B cell (primary cell): ENCODE results near the gene TRABD2B. TPM values are rescaled to one million over a fixed set of nuclear protein-coding genes. Genes with fewer than 3 reads are reported as not detected.

Experiments used
- ATAC-seq: fragments of 200-7000 bp; cut with Tn5 transposase; one replicate; pipeline ENCODE4 v1.10.0; 2021; ENCODE audit warnings: low read depth, mild to moderate bottlenecking, moderate number of reproducible peaks, moderate library complexity
- CTCF ChIA-PET: fragments of 350-600 bp; sonication (Branson Sonifier 250); formaldehyde crosslinking; loops from one replicate; lab custom pipeline; 2021; ENCODE audit warnings: antibody characterized with exemption, inconsistent platforms; lab: Charles Lee
- POLR2A ChIA-PET: fragments of 350-600 bp; sonication (Branson Sonifier 250); formaldehyde crosslinking; loops from one replicate; lab custom pipeline; 2021; ENCODE audit warnings: antibody characterized with exemption; lab: Charles Lee
- DNase-seq: peaks from one replicate; pipeline ENCODE4 v3.0.0; 2013
- H2AFZ ChIP-seq: 2 replicates; pipeline ENCODE4 v1.6.1; 2012; ENCODE audit warnings: mild to moderate bottlenecking, low read depth, low read length; ENCODE audit not compliant: insufficient read depth, poor library complexity, severe bottlenecking
- H3K27ac ChIP-seq, 2 donors: 1 replicate in 1 of 2; 2 replicates in 1 of 2; pipeline ENCODE4 v1.5.1; 2012 to 2013; ENCODE audit warnings: low read length in 2 of 2, mild to moderate bottlenecking in 2 of 2, moderate library complexity in 1 of 2
- H3K27me3 ChIP-seq, 4 experiments: fragments of 200-600 bp in 1 of 4; sonication (generic) in 1 of 4; replicated peaks in 1 of 4; 1 replicate in 2 of 4; 2 replicates in 2 of 4; pipeline versions ENCODE4 v1.6.1 to v1.7.0; 2013 to 2016; ENCODE audit warnings: low read length in 3 of 4, mild to moderate bottlenecking in 2 of 4, mixed read lengths in 1 of 4, moderate library complexity in 1 of 4; ENCODE audit not compliant: insufficient read depth in 4 of 4, control insufficient read depth in 3 of 4; ENCODE audit errors: control extremely low read depth in 1 of 4
- H3K36me3 ChIP-seq, 2 experiments: replicated peaks in 1 of 2; 1 replicate in 1 of 2; 2 replicates in 1 of 2; pipeline versions ENCODE4 v1.6.1 to v1.7.1; 2013; ENCODE audit warnings: low read length in 1 of 2; ENCODE audit not compliant: insufficient read depth in 2 of 2, control insufficient read depth in 1 of 2; ENCODE audit errors: control extremely low read depth in 1 of 2, extremely low read depth in 1 of 2
- H3K4me1 ChIP-seq, 2 donors: fragments of 200-600 bp in 1 of 2; sonication (generic) in 1 of 2; 1 replicate in 1 of 2; 2 replicates in 1 of 2; pipeline versions ENCODE4 v1.5.1 to v1.6.1; 2013 to 2017; ENCODE audit warnings: low read length in 2 of 2; ENCODE audit not compliant: control insufficient read depth in 2 of 2, insufficient read depth in 2 of 2
- H3K4me2 ChIP-seq: replicated peaks from 2 replicates; pipeline ENCODE3; 2012; ENCODE audit warnings: mild to moderate bottlenecking, low read depth, low read length; ENCODE audit not compliant: poor library complexity, severe bottlenecking
- H3K4me3 ChIP-seq, 5 experiments: fragments of 200-600 bp in 1 of 5; sonication (generic) in 1 of 5; 1 replicate in 3 of 5; 2 replicates in 2 of 5; pipeline versions ENCODE4 v1.5.1 to v1.7.0; 2011 to 2016; ENCODE audit warnings: low read length in 4 of 5, mild to moderate bottlenecking in 4 of 5, low read depth in 2 of 5, control low read depth in 1 of 5, moderate library complexity in 1 of 5; ENCODE audit not compliant: insufficient read depth in 1 of 5; ENCODE audit errors: control extremely low read depth in 1 of 5, extremely low read depth in 1 of 5
- H3K79me2 ChIP-seq: fragments of 200-600 bp; sonication (generic); one replicate; pipeline ENCODE4 v1.6.0; 2016; ENCODE audit warnings: low read length; ENCODE audit not compliant: control insufficient read depth, insufficient read depth
- H3K9ac ChIP-seq: fragments of 200-600 bp; sonication (generic); 2 replicates; pipeline ENCODE4 v1.6.1; 2017; ENCODE audit warnings: mild to moderate bottlenecking, low read length, moderate library complexity
- H3K9me3 ChIP-seq, 3 donors: one replicate each; pipeline versions ENCODE4 v1.6.1 to v1.7.1; 2013; ENCODE audit warnings: low read length in 2 of 3; ENCODE audit not compliant: control insufficient read depth in 2 of 3, insufficient read depth in 1 of 3; ENCODE audit errors: control extremely low read depth in 1 of 3
- H4K20me1 ChIP-seq: 2 replicates; pipeline ENCODE4 v1.6.0; 2012; ENCODE audit warnings: mild to moderate bottlenecking, low read length; ENCODE audit not compliant: insufficient read depth, control insufficient read depth, poor library complexity, severe bottlenecking
- H3K27ac Mint-ChIP-seq: one replicate; pipeline ENCODE4 v1.8.0; 2021; ENCODE audit warnings: mixed read lengths
- H3K27me3 Mint-ChIP-seq: one replicate; pipeline ENCODE4 v1.8.0; 2021; ENCODE audit warnings: mixed read lengths
- H3K4me1 Mint-ChIP-seq: one replicate; pipeline ENCODE4 v1.8.0; 2021; ENCODE audit warnings: mixed read lengths
- H3K4me3 Mint-ChIP-seq: one replicate; pipeline ENCODE4 v1.8.0; 2021; ENCODE audit warnings: mixed read lengths
- H3K9me3 Mint-ChIP-seq: one replicate; pipeline ENCODE4 v1.8.0; 2022; ENCODE audit warnings: mixed read lengths; ENCODE audit not compliant: insufficient read depth
- EZH2 ChIP-seq: IDR thresholded peaks from 2 replicates; pipeline ENCODE4 v1.6.1; 2012; ENCODE audit warnings: borderline replicate concordance, low read depth, mild to moderate bottlenecking, moderate library complexity, low read length; ENCODE audit not compliant: insufficient read depth, poor library complexity, severe bottlenecking
- WGBS: methylation state at CpG from one replicate; pipeline ENCODE4 v1.1.5; 2013; ENCODE audit warnings: missing lambda C conversion rate; ENCODE audit not compliant: insufficient coverage; 5-methylcytosine and 5-hydroxymethylcytosine counted together
- intact Hi-C: fragments of 100-400 bp; cut with micrococcal nuclease; formaldehyde crosslinking; loops from one replicate; pipeline ENCODE4 v1.10.0; 2022
- polyA plus RNA-seq: library from polyadenylated mRNA; depleted of rRNA; stranded (reverse); fragments of >200 nt; gene quantifications from 2 replicates; pipeline ENCODE4 v1.2.3, GENCODE V29; 2012
- total RNA-seq, 2 donors: library from RNA; stranded (reverse); fragments of 120-200 nt in 1 of 2; gene quantifications; 1 replicate in 1 of 2; 2 replicates in 1 of 2; pipeline versions ENCODE4 v1.2.3 to v1.2.4, GENCODE V29; 2013 to 2022
- TF ChIP-seq, protein P1 (sequence below): fragments of 200-600 bp; IDR thresholded peaks from one replicate; pipeline ENCODE4 v1.8.0; 2022; ENCODE audit warnings: antibody characterized with exemption, mild to moderate bottlenecking

TRABD2B gene
- total and polyA plus RNA-seq, 2 donors (not counting 1 experiment from before 2014, with no cell fraction given) = not detected

DNA sequence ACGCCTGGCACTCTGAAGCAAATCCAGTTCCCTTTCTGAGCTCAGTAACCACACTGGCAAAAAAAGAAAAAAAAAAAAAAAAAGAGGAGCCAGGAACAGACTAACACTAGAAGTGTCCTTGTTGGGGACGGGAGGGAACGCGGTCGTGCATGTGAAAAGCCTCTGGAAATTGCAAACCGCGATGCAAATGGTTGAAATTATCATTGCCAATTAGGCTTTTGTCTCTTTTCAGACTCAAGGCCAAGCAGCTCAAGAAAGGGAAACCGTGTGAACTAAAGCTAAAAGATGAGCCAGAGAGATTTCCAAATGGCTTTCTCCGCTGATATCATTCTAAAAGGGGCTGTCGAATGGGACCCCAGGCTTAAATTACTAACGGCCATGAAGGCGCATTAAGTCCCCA, 13.5 kb downstream of the TRABD2B start:
- H3K9me3 ChIP-seq = peaks cover 0 to 3% (median 0%) of the 10 kb centered on the region in 3 donors
- intact Hi-C loops = no loop called here
- no peak overlapping the region for H3K4me2 ChIP-seq
- ATAC-seq (no peak), DNase-seq (no peak)
- Mint-ChIP-seq H3K4me3 (no peak overlapping the region), H3K4me1 (peaks cover 3% of the 10 kb centered on the region), H3K27ac (no peak overlapping the region), H3K27me3 (peaks cover 66% of the 10 kb centered on the region), H3K9me3 (no peaks in the 10 kb centered on the region)
- no peak overlapping the region for H3K9ac ChIP-seq
- no peak overlapping the region for H3K27ac ChIP-seq
- POLR2A ChIA-PET = no interaction called here
- no peak overlapping the region for H3K4me3 ChIP-seq
- peaks cover 0 to 22% (median 8%) of the 10 kb centered on the region in 4 experiments for H3K27me3 ChIP-seq
- H3K36me3 ChIP-seq = no peaks in the 10 kb centered on the region
- WGBS = 41% methylated on average over 5 of the region's 12 CpGs
- H3K79me2 ChIP-seq = no peaks in the 10 kb centered on the region
- TF ChIP-seq, protein P1, sequence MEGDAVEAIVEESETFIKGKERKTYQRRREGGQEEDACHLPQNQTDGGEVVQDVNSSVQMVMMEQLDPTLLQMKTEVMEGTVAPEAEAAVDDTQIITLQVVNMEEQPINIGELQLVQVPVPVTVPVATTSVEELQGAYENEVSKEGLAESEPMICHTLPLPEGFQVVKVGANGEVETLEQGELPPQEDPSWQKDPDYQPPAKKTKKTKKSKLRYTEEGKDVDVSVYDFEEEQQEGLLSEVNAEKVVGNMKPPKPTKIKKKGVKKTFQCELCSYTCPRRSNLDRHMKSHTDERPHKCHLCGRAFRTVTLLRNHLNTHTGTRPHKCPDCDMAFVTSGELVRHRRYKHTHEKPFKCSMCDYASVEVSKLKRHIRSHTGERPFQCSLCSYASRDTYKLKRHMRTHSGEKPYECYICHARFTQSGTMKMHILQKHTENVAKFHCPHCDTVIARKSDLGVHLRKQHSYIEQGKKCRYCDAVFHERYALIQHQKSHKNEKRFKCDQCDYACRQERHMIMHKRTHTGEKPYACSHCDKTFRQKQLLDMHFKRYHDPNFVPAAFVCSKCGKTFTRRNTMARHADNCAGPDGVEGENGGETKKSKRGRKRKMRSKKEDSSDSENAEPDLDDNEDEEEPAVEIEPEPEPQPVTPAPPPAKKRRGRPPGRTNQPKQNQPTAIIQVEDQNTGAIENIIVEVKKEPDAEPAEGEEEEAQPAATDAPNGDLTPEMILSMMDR = no peak
- no peak overlapping the region for H2AFZ ChIP-seq
- no peaks in the 10 kb centered on the region for H4K20me1 ChIP-seq
- H3K4me1 ChIP-seq = no peaks in the 10 kb centered on the region
- CTCF ChIA-PET = interaction anchor here (1.0 to 1.7 kb wide), 2 partner anchors 12 to 14 kb away, joined by 4 read pairs; partner anchors contain the start of gene TRABD2B

DNA sequence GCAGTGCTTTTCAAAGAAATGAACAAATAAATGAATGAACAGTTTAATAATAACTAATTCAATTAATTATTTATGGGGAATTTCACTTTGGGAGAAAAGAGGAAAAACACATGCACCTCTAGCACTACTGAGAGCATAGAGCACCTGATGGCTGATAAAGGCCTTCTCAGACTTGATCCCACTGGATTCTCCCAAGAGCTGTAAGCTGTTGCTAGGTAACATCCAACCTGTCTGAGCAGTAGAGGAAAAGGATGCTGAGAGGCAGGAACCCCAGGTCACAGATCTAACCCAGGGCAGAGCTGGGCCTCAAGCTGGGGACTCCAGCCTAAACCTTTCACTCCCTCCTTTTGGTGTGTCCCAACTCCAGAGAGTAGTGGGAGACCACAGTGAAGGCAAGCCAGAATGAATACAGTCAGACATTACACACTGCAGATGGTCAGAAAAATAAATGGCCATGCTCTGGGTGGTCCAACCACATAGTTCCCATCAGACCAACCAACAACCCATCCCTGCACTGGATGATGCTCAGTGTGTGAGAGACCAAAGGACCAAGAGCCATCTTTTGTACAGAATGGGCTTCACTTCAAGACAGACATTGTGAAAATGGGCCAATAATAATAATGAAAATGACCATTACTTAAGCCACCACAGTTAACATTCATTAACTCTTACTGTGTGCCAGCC, 15.4 kb downstream of the TRABD2B start:
- no peak overlapping the region for H3K9ac ChIP-seq
- H3K4me3 Mint-ChIP-seq = no peak overlapping the region
- H3K4me1 ChIP-seq = no peaks in the 10 kb centered on the region
- peaks cover 3% of the 10 kb centered on the region for H3K4me1 Mint-ChIP-seq
- H3K27me3 ChIP-seq = peaks cover 0 to 22% (median 8%) of the 10 kb centered on the region in 4 experiments
- POLR2A ChIA-PET = no interaction called here
- ATAC-seq (no peak), DNase-seq (no peak)
- H4K20me1 ChIP-seq = no peaks in the 10 kb centered on the region
- CTCF ChIA-PET = no interaction called here
- peaks cover 56% of the 10 kb centered on the region for H3K27me3 Mint-ChIP-seq
- peaks cover 0 to 3% (median 0%) of the 10 kb centered on the region in 3 donors for H3K9me3 ChIP-seq
- no peak overlapping the region for H3K4me3 ChIP-seq
- no peak overlapping the region for H3K4me2 ChIP-seq
- H3K36me3 ChIP-seq = no peaks in the 10 kb centered on the region
- no peak overlapping the region for H3K27ac Mint-ChIP-seq
- no peaks in the 10 kb centered on the region for H3K9me3 Mint-ChIP-seq
- no peak overlapping the region for H3K27ac ChIP-seq
- no peaks in the 10 kb centered on the region for H3K79me2 ChIP-seq
- intact Hi-C loops = no loop called here
- no peak overlapping the region for H2AFZ ChIP-seq
- TF ChIP-seq EZH2 = no peak
- TF ChIP-seq, protein P1 = no peak
